WERI-Rb-1 (cell line): ENCODE results near the gene LRTM1.

ENCODE experiments used
- DNase-seq: peaks from one replicate; pipeline ENCODE4 v3.0.0-alpha.2; 2020
- H3K27ac ChIP-seq: fragments of 250-450 bp; sonication (Bioruptor Pico); 2 replicates; pipeline ENCODE4 v1.5.1; 2020; ENCODE audit warnings: mild to moderate bottlenecking, moderate library complexity
- H3K27me3 ChIP-seq: fragments of 250-450 bp; sonication (Bioruptor Pico); 2 replicates; pipeline ENCODE4 v1.5.1; 2021; ENCODE audit warnings: mild to moderate bottlenecking, low read depth, moderate library complexity; ENCODE audit not compliant: insufficient read depth, severe bottlenecking
- H3K36me3 ChIP-seq: fragments of 250-450 bp; sonication (Bioruptor Pico); 2 replicates; pipeline ENCODE4 v1.5.1; 2020; ENCODE audit warnings: mild to moderate bottlenecking, moderate library complexity
- H3K4me3 ChIP-seq: 2 replicates; pipeline ENCODE4 v1.5.1; 2011; ENCODE audit warnings: low read depth, mild to moderate bottlenecking, control low read depth, low read length
- H3K9me3 ChIP-seq: fragments of 250-450 bp; sonication (Bioruptor Pico); 2 replicates; pipeline ENCODE4 v1.5.1; 2021; ENCODE audit warnings: mild to moderate bottlenecking, moderate library complexity; ENCODE audit not compliant: severe bottlenecking
- CTCF ChIP-seq: IDR thresholded peaks from 2 replicates; pipeline ENCODE4 v1.5.1; 2011; ENCODE audit warnings: low read depth, mild to moderate bottlenecking, control low read depth, inconsistent platforms, low read length

Gene LRTM1

GRCh38 chr3:54928046-54928770 lies at the start of gene LRTM1:
TSS of gene LRTM1 (minus strand) at chr3:54928059. CDS start at chr3:54927911, 148 bp downstream.
- peak; percentile 77 for DNase-seq
- TF ChIP-seq CTCF: no peak
- Histone ChIP-seq H3K36me3 (no peaks in the 10 kb centered on the region), H3K27me3 (no peaks in the 10 kb centered on the region), H3K27ac (peak within 1 kb of the TSS; percentile 61), H3K9me3 (no peaks in the 10 kb centered on the region), H3K4me3 (peak within 1 kb of the TSS; percentile 13; the same call in 1 of the 2 replicates)

GRCh38 chr3:54977439-54977838 lies 49.6 kb upstream of the LRTM1 start:
- no peak overlapping the region for H3K4me3 ChIP-seq
- no peaks in the 10 kb centered on the region for H3K36me3 ChIP-seq
- no peak overlapping the region for H3K27ac ChIP-seq
- H3K9me3 ChIP-seq: no peaks in the 10 kb centered on the region
- TF ChIP-seq CTCF: no peak
- DNase-seq: no peak
- H3K27me3 ChIP-seq: no peaks in the 10 kb centered on the region

- H3K36me3 ChIP-seq: no peaks in the 10 kb centered on the region
- no peak overlapping the region for H3K27ac ChIP-seq
- H3K4me3 ChIP-seq: no peak overlapping the region
- no peaks in the 10 kb centered on the region for H3K27me3 ChIP-seq
- H3K9me3 ChIP-seq: no peaks in the 10 kb centered on the region
- DNase-seq: no peak
- TF ChIP-seq CTCF: no peak
Observed at GRCh38 chr3:54970895-54971294, 43.0 kb upstream of the LRTM1 start.

GRCh38 chr3:54969652-54970051 lies 41.8 kb upstream of the LRTM1 start:
- peak; percentile 20 for DNase-seq
- Histone ChIP-seq H3K27ac (no peak overlapping the region), H3K4me3 (no peak overlapping the region), H3K9me3 (no peaks in the 10 kb centered on the region), H3K36me3 (no peaks in the 10 kb centered on the region), H3K27me3 (no peaks in the 10 kb centered on the region)
- TF ChIP-seq CTCF: no peak

- no peak overlapping the region for H3K27ac ChIP-seq
- no peak for DNase-seq
Observed at GRCh38 chr3:54968546-54969172, 40.8 kb upstream of the LRTM1 start.

More at GRCh38 chr3:54968546-54969172, 40.8 kb upstream of the LRTM1 start:
- no peak for TF ChIP-seq CTCF
- no peaks in the 10 kb centered on the region for H3K9me3 ChIP-seq
- H3K4me3 ChIP-seq: no peak overlapping the region
- H3K27me3 ChIP-seq: no peaks in the 10 kb centered on the region
- no peaks in the 10 kb centered on the region for H3K36me3 ChIP-seq
